PC-9 (cell line): Measurements from ENCODE around the gene MSH6. TPM values are rescaled to one million over a fixed set of nuclear protein-coding genes. Genes with fewer than 3 reads are reported as not detected.
A peak's percentile ranks its signal among the peaks of the same experiment; 100 is the strongest.

Experiments used
- BruUV-seq: library from RNA; stranded (reverse); fragments of 400-500 nt; replicated peaks from 2 replicates; lab custom pipeline; 2021; lab: Mats Ljungman, UMichigan
- CTCF ChIA-PET: fragments of 300-600 bp; sonication (Branson Sonifier 250); formaldehyde crosslinking; loops from one replicate; lab custom pipeline; 2022; ENCODE audit warnings: antibody characterized with exemption; lab: Charles Lee
- POLR2A ChIA-PET: fragments of 300-600 bp; sonication (Branson Sonifier 250); formaldehyde crosslinking; loops from one replicate; lab custom pipeline; 2022; ENCODE audit warnings: antibody characterized with exemption; ENCODE audit not compliant: unreplicated experiment; lab: Charles Lee
- DNase-seq, 2 experiments: peaks; one replicate each; pipeline versions ENCODE4 v3.0.0 to v3.0.0-alpha.2; 2015 to 2022; ENCODE audit warnings: mixed read lengths in 1 of 2
- H2AFZ ChIP-seq: fragments of 200-600 bp; sonication (generic); 2 replicates; pipeline ENCODE4 v1.8.1; 2017; ENCODE audit warnings: antibody characterized with exemption
- H3F3A ChIP-seq: fragments of 200-600 bp; sonication (generic); 2 replicates; pipeline ENCODE4 v1.8.1; 2017; ENCODE audit warnings: antibody characterized with exemption, mild to moderate bottlenecking, low read depth; ENCODE audit not compliant: insufficient read depth
- H3K27ac ChIP-seq: fragments of 200-600 bp; sonication (generic); 2 replicates; pipeline ENCODE4 v1.6.1; 2016; ENCODE audit warnings: mixed run types
- H3K27me3 ChIP-seq: fragments of 200-600 bp; sonication (generic); 2 replicates; pipeline ENCODE4 v1.6.1; 2016; ENCODE audit warnings: low read depth, mixed run types; ENCODE audit not compliant: insufficient read depth
- H3K36me3 ChIP-seq: fragments of 200-600 bp; sonication (generic); 2 replicates; pipeline ENCODE4 v1.6.1; 2016; ENCODE audit warnings: low read depth, mixed run types
- H3K4me1 ChIP-seq: fragments of 200-600 bp; sonication (generic); replicated peaks from 2 replicates; pipeline ENCODE4 v1.6.1; 2016; ENCODE audit warnings: mixed run types; ENCODE audit not compliant: insufficient read depth
- H3K4me2 ChIP-seq: fragments of 200-600 bp; sonication (generic); 2 replicates; pipeline ENCODE4 v1.6.1; 2017; ENCODE audit warnings: mixed run types
- H3K4me3 ChIP-seq: fragments of 200-600 bp; sonication (generic); 2 replicates; pipeline ENCODE4 v1.6.1; 2016; ENCODE audit warnings: mixed run types
- H3K79me2 ChIP-seq: fragments of 200-600 bp; sonication (generic); 2 replicates; pipeline ENCODE4 v1.6.1; 2017; ENCODE audit warnings: low read depth, mixed run types
- H3K9me2 ChIP-seq: fragments of 200-600 bp; sonication (generic); 2 replicates; pipeline ENCODE4 v1.8.1; 2017; ENCODE audit warnings: mild to moderate bottlenecking; ENCODE audit not compliant: insufficient read depth
- H3K9me3 ChIP-seq: fragments of 200-600 bp; sonication (generic); 2 replicates; pipeline ENCODE4 v1.8.1; 2016; ENCODE audit warnings: low read depth; ENCODE audit not compliant: insufficient read depth
- H4K20me1 ChIP-seq: fragments of 200-600 bp; sonication (generic); 2 replicates; pipeline ENCODE4 v1.8.1; 2017; ENCODE audit not compliant: insufficient read depth
- EZH2 ChIP-seq: fragments of 200-600 bp; sonication (generic); IDR thresholded peaks from 2 replicates; pipeline ENCODE4 v1.8.0; 2017; ENCODE audit warnings: antibody characterized with exemption, low read depth
- intact Hi-C: fragments of 100-400 bp; cut with micrococcal nuclease; formaldehyde crosslinking; loops from one replicate; pipeline ENCODE4 v1.10.0; 2022; ENCODE audit not compliant: unreplicated experiment
- total RNA-seq: library from RNA; stranded (reverse); gene quantifications from 2 replicates; pipeline ENCODE4 v1.2.3, GENCODE V29; 2021
- TF ChIP-seq, protein P1 (sequence below): fragments of 200-600 bp; sonication (generic); conservative IDR thresholded peaks from 2 replicates; pipeline ENCODE4 v1.6.1; 2017; ENCODE audit warnings: mixed run types, antibody characterized with exemption, mild to moderate bottlenecking, moderate library complexity

MSH6 gene
- total RNA-seq, 1 experiment from 2014 or later = 123 TPM

DNA sequence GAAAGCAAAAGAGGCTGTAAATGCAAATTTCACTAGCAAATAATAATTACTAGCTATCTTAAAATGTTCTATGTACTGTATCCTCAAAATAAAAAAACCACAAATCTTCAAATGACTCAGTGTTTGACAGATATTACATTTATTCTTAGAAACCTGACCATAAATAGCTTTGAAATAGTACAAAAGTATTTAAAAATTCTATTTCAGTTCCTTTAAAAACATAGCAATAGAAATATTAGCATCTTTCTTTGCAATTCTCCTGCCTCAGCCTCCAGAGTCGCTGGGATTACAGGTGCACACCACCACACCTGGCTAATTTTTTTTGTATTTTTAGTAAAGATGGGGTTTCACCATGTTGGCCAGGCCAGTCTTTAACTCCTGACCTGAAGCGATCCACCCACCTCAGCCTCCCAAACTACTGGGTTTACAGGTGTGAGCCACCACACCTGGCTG lies 50.6 kb downstream of the MSH6 start:
- Histone ChIP-seq H3F3A (no peaks in the 10 kb centered on the region), H3K4me1 (no peaks in the 10 kb centered on the region), H3K36me3 (peaks cover 47% of the 10 kb centered on the region), H3K79me2 (no peaks in the 10 kb centered on the region), H3K27ac (no peak overlapping the region), H3K9me3 (no peaks in the 10 kb centered on the region), H3K9me2 (no peaks in the 10 kb centered on the region), H3K4me3 (no peak overlapping the region), H3K4me2 (no peak overlapping the region), H4K20me1 (peaks cover 13% of the 10 kb centered on the region; the same call in 1 of the 2 replicates), H2AFZ (no peak overlapping the region), H3K27me3 (no peaks in the 10 kb centered on the region)
- TF ChIP-seq EZH2 = no peak
- TF ChIP-seq, protein P1, sequence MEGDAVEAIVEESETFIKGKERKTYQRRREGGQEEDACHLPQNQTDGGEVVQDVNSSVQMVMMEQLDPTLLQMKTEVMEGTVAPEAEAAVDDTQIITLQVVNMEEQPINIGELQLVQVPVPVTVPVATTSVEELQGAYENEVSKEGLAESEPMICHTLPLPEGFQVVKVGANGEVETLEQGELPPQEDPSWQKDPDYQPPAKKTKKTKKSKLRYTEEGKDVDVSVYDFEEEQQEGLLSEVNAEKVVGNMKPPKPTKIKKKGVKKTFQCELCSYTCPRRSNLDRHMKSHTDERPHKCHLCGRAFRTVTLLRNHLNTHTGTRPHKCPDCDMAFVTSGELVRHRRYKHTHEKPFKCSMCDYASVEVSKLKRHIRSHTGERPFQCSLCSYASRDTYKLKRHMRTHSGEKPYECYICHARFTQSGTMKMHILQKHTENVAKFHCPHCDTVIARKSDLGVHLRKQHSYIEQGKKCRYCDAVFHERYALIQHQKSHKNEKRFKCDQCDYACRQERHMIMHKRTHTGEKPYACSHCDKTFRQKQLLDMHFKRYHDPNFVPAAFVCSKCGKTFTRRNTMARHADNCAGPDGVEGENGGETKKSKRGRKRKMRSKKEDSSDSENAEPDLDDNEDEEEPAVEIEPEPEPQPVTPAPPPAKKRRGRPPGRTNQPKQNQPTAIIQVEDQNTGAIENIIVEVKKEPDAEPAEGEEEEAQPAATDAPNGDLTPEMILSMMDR = no peak
- no peak for DNase-seq
- ChIA-PET POLR2A (no interaction called here), CTCF (interaction anchor here (0.7 kb wide), 1 partner anchor 217 kb away, joined by 3 read pairs; no protein-coding TSS in a partner anchor)
- no TSS peak for BruUV-seq
- intact Hi-C loops = no loop called here

DNA sequence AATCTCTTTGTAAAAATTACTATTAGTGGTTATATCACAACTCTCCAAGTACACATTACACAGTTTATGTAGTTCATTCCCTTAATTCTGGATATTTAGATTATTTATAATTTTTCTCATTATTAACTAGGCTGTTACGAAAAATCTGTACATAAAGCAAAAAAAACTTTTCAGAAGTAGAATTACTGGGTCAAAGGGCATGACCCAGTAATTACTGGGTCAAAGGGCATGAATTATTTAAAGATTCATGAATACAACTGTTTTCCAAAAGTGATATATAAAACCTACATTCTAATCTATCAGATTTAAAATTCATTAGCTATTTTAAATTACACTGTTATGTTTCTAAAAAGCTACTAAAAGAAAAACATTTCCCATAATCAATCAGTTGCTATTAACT lies 55.3 kb downstream of the MSH6 start:
- BruUV-seq = no TSS peak
- Histone ChIP-seq H3K4me3 (no peak overlapping the region), H3K9me3 (no peaks in the 10 kb centered on the region), H3K4me2 (no peak overlapping the region), H3K9me2 (no peaks in the 10 kb centered on the region), H3K27ac (no peak overlapping the region), H3F3A (0 out of 2 replicates have a peak, but pooled peaks cover 4% of the 10 kb centered on the region), H4K20me1 (peaks cover 42% of the 10 kb centered on the region), H3K4me1 (no peaks in the 10 kb centered on the region), H3K36me3 (peaks cover 40% of the 10 kb centered on the region), H2AFZ (no peak overlapping the region), H3K79me2 (peaks cover 16% of the 10 kb centered on the region), H3K27me3 (no peaks in the 10 kb centered on the region)
- intact Hi-C loops = no loop called here
- TF ChIP-seq EZH2 = no peak
- TF ChIP-seq, protein P1 = no peak
- POLR2A ChIA-PET = no interaction called here
- no peak for DNase-seq
- CTCF ChIA-PET = no interaction called here

DNA sequence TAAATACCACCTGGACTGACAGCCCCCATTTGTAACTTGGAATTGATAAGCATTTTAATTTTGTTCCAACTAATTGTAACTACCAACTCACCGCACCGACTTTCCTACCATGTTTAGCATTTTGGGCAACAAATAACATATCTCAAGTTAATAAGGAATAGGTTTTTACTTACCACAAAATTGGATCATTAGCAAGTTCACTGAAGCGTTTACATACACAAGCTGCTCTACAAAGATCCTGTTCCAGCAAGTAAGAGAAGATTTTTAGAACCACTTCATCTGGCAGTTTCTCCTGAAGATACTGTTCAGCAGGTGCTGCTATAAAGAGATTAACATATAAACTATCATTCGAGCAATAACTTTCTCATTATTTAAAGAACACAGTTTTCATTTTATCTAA lies 55.7 kb downstream of the MSH6 start:
- H3K9me2 ChIP-seq = no peaks in the 10 kb centered on the region
- no peaks in the 10 kb centered on the region for H3K4me1 ChIP-seq
- H3F3A ChIP-seq = 0 out of 2 replicates have a peak, but pooled peaks cover 4% of the 10 kb centered on the region
- peak in 1 of 2 experiments; percentile 16 for DNase-seq
- no peaks in the 10 kb centered on the region for H3K27me3 ChIP-seq
- intact Hi-C loops = no loop called here
- BruUV-seq = no TSS peak
- H3K27ac ChIP-seq = no peak overlapping the region
- peaks cover 36% of the 10 kb centered on the region for H3K36me3 ChIP-seq
- no peak for TF ChIP-seq EZH2
- H3K9me3 ChIP-seq = no peaks in the 10 kb centered on the region
- CTCF ChIA-PET = no interaction called here
- no peak overlapping the region for H2AFZ ChIP-seq
- no peak overlapping the region for H3K4me3 ChIP-seq
- peaks cover 20% of the 10 kb centered on the region for H3K79me2 ChIP-seq
- peaks cover 45% of the 10 kb centered on the region for H4K20me1 ChIP-seq
- POLR2A ChIA-PET = no interaction called here
- no peak overlapping the region for H3K4me2 ChIP-seq

DNA sequence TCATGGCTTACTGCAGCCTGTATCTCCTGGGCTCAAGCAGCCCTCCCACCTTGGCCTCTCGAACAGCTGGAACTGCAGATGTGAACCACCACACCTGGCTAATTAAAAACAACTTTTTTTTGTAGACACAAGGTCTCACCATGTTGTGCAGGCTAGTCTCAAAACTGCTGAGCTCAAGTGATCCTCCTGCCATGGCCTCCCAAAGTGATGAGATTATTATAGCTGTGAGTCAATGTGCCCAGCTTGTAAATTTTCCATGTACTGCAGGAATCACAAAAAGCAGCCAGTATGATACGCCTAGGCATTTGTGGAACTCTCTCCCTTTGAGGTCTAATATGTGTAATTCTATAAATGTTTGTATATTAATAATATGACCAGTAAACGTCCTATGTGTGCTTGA lies 59.9 kb downstream of the MSH6 start:
- BruUV-seq = no TSS peak
- Histone ChIP-seq H4K20me1 (peaks cover 71% of the 10 kb centered on the region), H3K27me3 (no peaks in the 10 kb centered on the region), H3F3A (0 out of 2 replicates have a peak, but pooled peaks cover 4% of the 10 kb centered on the region), H3K9me3 (no peaks in the 10 kb centered on the region), H3K4me1 (no peaks in the 10 kb centered on the region), H3K36me3 (peaks cover 14% of the 10 kb centered on the region), H3K27ac (0 out of 2 replicates have a peak overlapping the region, but pooled peaks have one; percentile 2), H3K79me2 (peaks cover 49% of the 10 kb centered on the region), H2AFZ (no peak overlapping the region), H3K4me2 (no peak overlapping the region), H3K4me3 (no peak overlapping the region), H3K9me2 (no peaks in the 10 kb centered on the region)
- intact Hi-C loops = no loop called here
- ChIA-PET CTCF (no interaction called here), POLR2A (no interaction called here)
- no peak for DNase-seq
- TF ChIP-seq, protein P1 = no peak
- no peak for TF ChIP-seq EZH2
